TTC549 (cell line): Measurements from ENCODE around the gene HNRNPC.
"Not testable (repeated sequence)": the region's sequence is repeated elsewhere in the genome, so short reads cannot be mapped to it uniquely, and the experiment has no call there.

Experiments used
- FAIRE-seq: peaks from 2 replicates; lab custom pipeline; 2012; peaks lifted over from hg19 to GRCh38; lab: Jason Lieb, UNC

Gene HNRNPC

GRCh38 chr14:21244544-21244943 is 24.7 kb downstream of the HNRNPC start:
- FAIRE-seq: no peak

- peak; percentile 31 for FAIRE-seq
Measured at GRCh38 chr14:21241218-21241819, 27.9 kb downstream of the HNRNPC start.

GRCh38 chr14:21240417-21240816 is 28.8 kb downstream of the HNRNPC start:
- FAIRE-seq: no peak

GRCh38 chr14:21238823-21239518 is 30.3 kb downstream of the HNRNPC start:
- no peak for FAIRE-seq

- no peak for FAIRE-seq
Measured at GRCh38 chr14:21236948-21237797, 32.1 kb downstream of the HNRNPC start.

- no peak for FAIRE-seq
Measured at GRCh38 chr14:21234112-21234511, 35.1 kb downstream of the HNRNPC start.

- FAIRE-seq: no peak
Measured at GRCh38 chr14:21233457-21234076, 35.7 kb downstream of the HNRNPC start.

GRCh38 chr14:21231020-21231652 is 38.1 kb downstream of the HNRNPC start:
- no peak for FAIRE-seq

GRCh38 chr14:21229821-21230220 is 39.4 kb downstream of the HNRNPC start:
- no peak for FAIRE-seq

- FAIRE-seq: no peak
Measured at GRCh38 chr14:21227981-21228380, 41.3 kb downstream of the HNRNPC start.

GRCh38 chr14:21227150-21227549 is 42.1 kb downstream of the HNRNPC start:
- FAIRE-seq: no peak

- FAIRE-seq: no peak
Measured at GRCh38 chr14:21226467-21226866, 42.8 kb downstream of the HNRNPC start.

- FAIRE-seq: not testable (repeated sequence)
Measured at GRCh38 chr14:21225164-21225563, 44.1 kb downstream of the HNRNPC start.

- no peak for FAIRE-seq
Measured at GRCh38 chr14:21220874-21221477, 48.3 kb downstream of the HNRNPC start.

- no peak for FAIRE-seq
Measured at GRCh38 chr14:21219561-21220111, 49.6 kb downstream of the HNRNPC start.

- no peak for FAIRE-seq
Measured at GRCh38 chr14:21219120-21219519, 50.1 kb downstream of the HNRNPC start.

- FAIRE-seq: no peak
Measured at GRCh38 chr14:21215879-21216251, 53.4 kb downstream of the HNRNPC start.

GRCh38 chr14:21215130-21215878 is 53.9 kb downstream of the HNRNPC start:
- no peak for FAIRE-seq

- no peak for FAIRE-seq
Measured at GRCh38 chr14:21213652-21214051, 55.6 kb downstream of the HNRNPC start.

- not testable (repeated sequence) for FAIRE-seq
Measured at GRCh38 chr14:21212824-21213223, 56.4 kb downstream of the HNRNPC start.

GRCh38 chr14:21211509-21211908 is 57.7 kb downstream of the HNRNPC start:
- FAIRE-seq: no peak
